ENCODE measurements around the gene NUB1.

NUB1 gene

DNA sequence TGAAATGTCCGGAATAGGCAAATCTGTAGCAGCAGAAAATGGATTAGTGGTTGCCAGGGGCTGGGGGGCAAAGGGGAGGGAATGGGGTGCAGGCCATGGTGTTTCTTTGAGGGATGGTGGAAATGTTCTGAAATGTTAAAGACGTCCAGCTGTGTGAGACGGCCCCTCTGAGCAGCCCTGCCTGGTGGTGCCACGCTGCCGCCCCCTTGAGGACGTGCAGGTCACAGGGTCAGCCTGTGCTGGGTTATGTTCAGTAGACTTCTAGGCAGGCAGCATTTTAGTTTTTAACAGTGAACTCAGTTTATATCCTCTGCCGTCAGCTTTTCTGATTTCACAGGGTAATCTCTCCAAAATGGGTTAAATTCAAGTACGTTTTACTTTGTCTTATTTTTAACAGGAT, 9.4 kb downstream of the NUB1 start:
- DNase-seq (ENCODE audit: low read depth) = no peak
- TF ChIP-seq, protein P1, sequence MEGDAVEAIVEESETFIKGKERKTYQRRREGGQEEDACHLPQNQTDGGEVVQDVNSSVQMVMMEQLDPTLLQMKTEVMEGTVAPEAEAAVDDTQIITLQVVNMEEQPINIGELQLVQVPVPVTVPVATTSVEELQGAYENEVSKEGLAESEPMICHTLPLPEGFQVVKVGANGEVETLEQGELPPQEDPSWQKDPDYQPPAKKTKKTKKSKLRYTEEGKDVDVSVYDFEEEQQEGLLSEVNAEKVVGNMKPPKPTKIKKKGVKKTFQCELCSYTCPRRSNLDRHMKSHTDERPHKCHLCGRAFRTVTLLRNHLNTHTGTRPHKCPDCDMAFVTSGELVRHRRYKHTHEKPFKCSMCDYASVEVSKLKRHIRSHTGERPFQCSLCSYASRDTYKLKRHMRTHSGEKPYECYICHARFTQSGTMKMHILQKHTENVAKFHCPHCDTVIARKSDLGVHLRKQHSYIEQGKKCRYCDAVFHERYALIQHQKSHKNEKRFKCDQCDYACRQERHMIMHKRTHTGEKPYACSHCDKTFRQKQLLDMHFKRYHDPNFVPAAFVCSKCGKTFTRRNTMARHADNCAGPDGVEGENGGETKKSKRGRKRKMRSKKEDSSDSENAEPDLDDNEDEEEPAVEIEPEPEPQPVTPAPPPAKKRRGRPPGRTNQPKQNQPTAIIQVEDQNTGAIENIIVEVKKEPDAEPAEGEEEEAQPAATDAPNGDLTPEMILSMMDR (conservative IDR thresholded peaks at IDR 0.05; ENCODE audit: low read depth, low read length) = no peak
- no peak overlapping the region for H3K4me3 ChIP-seq (ENCODE audit: low read depth, low read length)

DNA sequence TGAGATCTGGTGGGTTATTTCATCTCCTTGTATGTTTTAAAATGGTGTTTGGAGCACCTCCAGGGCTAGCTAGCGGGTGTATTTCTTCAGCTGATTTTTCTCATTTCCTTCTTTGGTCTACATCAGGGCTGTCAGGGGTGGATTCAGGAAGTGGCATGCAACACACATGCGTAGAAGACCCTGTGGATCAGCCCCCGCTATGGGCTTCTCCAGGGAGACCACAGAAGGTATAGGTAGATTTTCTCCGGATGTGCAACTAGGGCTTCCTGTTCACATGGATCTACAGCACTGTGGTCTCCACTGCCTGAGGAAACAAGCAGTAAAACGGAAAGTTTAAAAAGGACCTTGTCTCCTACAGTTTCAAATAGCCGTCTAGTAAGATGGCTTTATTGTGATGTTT, 10.4 kb downstream of the NUB1 start:
- no peak for DNase-seq (ENCODE audit: low read depth)
- TF ChIP-seq, protein P1 (conservative IDR thresholded peaks at IDR 0.05; ENCODE audit: low read depth, low read length) = no peak
- no peak overlapping the region for H3K4me3 ChIP-seq (ENCODE audit: low read depth, low read length)

DNA sequence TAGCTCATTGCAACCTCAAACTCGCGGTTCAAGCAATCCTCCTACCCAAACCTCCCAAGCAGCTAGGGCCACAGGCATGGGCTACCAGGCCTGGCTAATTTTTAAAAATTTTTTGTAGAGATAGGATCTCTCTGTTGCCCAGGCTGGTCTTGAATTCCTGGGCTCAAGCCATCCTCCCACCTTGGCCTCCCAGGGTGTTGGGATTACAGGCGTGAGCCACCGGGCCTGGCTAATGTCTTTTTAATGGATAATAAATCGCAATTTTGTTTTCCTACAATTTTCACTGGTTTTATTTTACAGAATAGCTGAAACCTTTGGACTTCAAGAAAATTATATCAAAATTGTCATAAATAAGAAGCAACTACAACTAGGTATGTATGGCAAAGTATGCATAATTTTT, 10.9 kb downstream of the NUB1 start:
- DNase-seq (ENCODE audit: low read depth) = no peak
- TF ChIP-seq, protein P1 (conservative IDR thresholded peaks at IDR 0.05; ENCODE audit: low read depth, low read length) = no peak
- no peak overlapping the region for H3K4me3 ChIP-seq (ENCODE audit: low read depth, low read length)

DNA sequence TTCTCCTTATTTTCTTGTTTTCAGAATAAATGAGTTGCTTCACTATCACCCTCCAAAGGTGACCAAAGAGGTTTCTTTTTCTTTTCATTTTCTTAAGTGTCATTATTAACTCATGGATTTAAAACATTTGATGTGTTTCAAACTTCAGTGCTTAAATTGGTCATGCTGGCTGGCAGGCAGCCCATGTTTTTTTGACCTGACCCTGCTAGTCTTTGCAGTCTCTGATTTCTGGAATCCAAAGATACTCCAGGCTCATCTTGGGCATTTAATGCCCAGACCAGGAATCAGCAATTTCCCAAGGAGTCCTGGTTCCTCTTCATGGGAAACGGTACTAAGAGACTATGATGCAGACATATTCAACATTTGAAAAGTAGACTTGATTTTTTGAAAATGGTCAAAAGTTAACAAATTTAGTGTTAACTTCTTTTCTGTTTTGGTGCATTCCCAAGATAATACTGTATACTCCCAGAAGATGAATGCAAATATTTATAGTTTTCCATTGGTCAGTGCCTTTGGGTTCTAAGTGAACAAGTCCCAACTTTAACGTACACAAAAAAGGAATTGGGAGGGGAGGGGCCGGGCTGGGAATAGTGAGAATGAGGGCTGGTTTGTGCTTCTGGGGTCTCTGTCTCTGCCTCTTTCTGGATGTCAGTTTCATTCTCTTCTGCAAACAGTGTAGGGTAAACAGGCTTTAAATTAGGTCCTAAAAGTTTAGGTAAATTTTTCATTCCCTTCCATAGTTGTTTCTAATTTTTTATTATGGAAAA, 19.8 kb downstream of the NUB1 start:
- H3K4me3 ChIP-seq (ENCODE audit: low read depth, low read length) = no peak overlapping the region
- TF ChIP-seq, protein P1 (conservative IDR thresholded peaks at IDR 0.05; ENCODE audit: low read depth, low read length) = no peak
- peak; percentile 65 for DNase-seq (ENCODE audit: low read depth)

DNA sequence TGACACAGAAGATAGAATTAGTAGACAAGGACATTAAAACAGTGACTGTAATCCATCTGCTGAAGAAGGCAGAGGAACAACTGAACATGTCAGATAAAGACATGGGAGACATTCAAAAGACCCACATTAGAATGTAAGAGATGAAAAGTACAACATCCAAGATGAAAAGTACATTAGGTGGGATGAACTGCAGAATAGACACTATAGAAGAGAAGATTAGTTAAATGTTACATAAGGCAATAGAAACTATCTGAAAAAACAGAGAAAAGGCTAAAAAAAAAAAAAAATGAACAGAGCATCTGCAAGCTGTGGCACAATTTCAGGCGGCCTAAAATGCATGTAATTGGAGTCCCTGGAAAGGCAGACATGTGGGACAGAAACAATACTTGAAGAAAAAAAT, 21.6 kb downstream of the NUB1 start:
- TF ChIP-seq, protein P1 (conservative IDR thresholded peaks at IDR 0.05; ENCODE audit: low read depth, low read length) = no peak
- no peak overlapping the region for H3K4me3 ChIP-seq (ENCODE audit: low read depth, low read length)
- no peak for DNase-seq (ENCODE audit: low read depth)

DNA sequence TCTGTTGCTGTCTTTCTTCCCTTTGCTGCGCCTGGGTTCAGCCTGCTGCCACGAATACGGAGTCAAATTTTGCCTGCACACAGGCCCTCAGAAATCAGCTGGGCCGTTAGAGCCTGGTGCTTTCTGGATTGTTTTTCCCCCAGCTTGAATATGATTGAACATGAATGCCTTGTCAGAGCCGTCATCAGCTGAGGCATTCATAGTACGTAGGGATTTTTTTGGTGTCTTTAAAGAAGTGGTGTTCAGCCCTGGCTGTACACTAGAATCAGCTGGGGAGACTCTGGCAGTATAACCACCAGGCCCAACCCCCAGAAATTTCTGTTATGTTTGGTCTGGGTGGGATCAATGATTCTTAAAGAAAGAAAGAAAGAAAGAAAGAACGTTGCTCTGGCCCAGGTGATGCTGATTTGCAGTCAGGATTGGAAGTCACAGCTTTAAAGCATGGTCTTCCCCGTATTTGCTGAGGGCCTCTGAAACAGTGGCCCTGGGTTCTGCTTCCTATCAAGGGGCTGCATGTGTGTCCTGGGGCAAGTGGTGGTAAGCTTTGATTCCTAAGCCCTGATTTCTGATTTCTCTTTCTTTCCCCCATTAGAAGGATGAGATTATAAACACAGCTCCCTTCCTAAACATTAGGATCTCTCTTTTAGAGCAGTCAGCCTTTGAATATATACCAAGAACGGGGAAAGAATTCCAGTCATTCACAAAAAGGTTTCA, 24.7 kb downstream of the NUB1 start:
- TF ChIP-seq, protein P1 (conservative IDR thresholded peaks at IDR 0.05; ENCODE audit: low read depth, low read length) = no peak
- DNase-seq (ENCODE audit: low read depth) = peak; percentile 40
- H3K4me3 ChIP-seq (ENCODE audit: low read depth, low read length) = no peak overlapping the region

DNA sequence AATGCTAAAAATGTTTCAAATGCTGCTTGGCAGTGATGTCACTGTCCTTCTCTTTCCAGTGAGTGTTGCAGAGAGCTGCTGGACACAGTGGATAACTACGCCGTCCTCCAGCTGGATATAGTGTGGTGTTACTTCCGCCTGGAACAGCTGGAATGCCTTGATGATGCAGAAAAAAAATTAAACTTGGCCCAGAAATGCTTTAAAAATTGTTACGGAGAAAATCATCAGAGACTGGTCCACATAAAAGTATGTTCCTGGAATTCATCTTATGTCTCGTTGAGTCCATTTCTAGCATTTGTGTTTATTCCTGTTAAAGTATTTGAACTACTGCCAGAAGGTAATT, 25.2 kb downstream of the NUB1 start:
- H3K4me3 ChIP-seq (ENCODE audit: low read depth, low read length) = no peak overlapping the region
- peak; percentile 76 for DNase-seq (ENCODE audit: low read depth)
- TF ChIP-seq, protein P1 (conservative IDR thresholded peaks at IDR 0.05; ENCODE audit: low read depth, low read length) = no peak

Data from choroid plexus epithelial cell (primary cell).